ENCODE data around the gene RBM4B. TPM values are rescaled to one million over a fixed set of nuclear protein-coding genes. Genes with fewer than 3 reads are reported as not detected.

Gene RBM4B
- total RNA-seq, 1 experiment from 2014 or later, result 14.1 TPM

GRCh38 chr11:66626926-66627325, 50.8 kb downstream of the RBM4B start (continued):
- TF ChIP-seq ARID4B (CRISPR knock-in tag; IDR thresholded peaks at IDR 0.05; ENCODE audit: borderline replicate concordance), result no peak
- TF ChIP-seq E2F4 (CRISPR knock-in tag; IDR thresholded peaks at IDR 0.05; ENCODE audit: borderline replicate concordance, low read depth), result no peak
- TF ChIP-seq E2F5 (CRISPR knock-in tag; IDR thresholded peaks at IDR 0.05), result no peak
- TF ChIP-seq USF1 (CRISPR knock-in tag; IDR thresholded peaks at IDR 0.05), result no peak
- TF ChIP-seq SP1 (CRISPR knock-in tag; conservative IDR thresholded peaks at IDR 0.05), result no peak

GRCh38 chr11:66626382-66626781, 51.3 kb downstream of the RBM4B start:
- Mint-ChIP-seq H3K27ac (no peak overlapping the region), H3K27me3 (ENCODE audit: low read depth) (no peaks in the 10 kb centered on the region), H3K36me3 (peaks cover 78% of the 10 kb centered on the region), H3K4me1 (peaks cover 4% of the 10 kb centered on the region), H3K9me3 (no peaks in the 10 kb centered on the region), H3K4me3 (no peak overlapping the region)
- no peak for ATAC-seq
- ChIA-PET CTCF (no interaction called here), POLR2A (interaction anchor here (1.0 kb wide), 1 partner anchor 12 kb away, joined by 4 read pairs; the partner anchor contains the start of gene RBM4)
- TF ChIP-seq ESRRA (CRISPR knock-in tag; IDR thresholded peaks at IDR 0.05; ENCODE audit: borderline replicate concordance) (no peak), ZNF423 (CRISPR knock-in tag; IDR thresholded peaks at IDR 0.05) (no peak), OVOL2 (CRISPR knock-in tag; IDR thresholded peaks at IDR 0.05; ENCODE audit: borderline replicate concordance) (no peak), USF1 (CRISPR knock-in tag; IDR thresholded peaks at IDR 0.05) (no peak)
- DNase-seq (ENCODE audit: low spot score), result no peak

- H3K4me3 Mint-ChIP-seq, result no peak overlapping the region
- TF ChIP-seq ZNF396 (CRISPR knock-in tag; IDR thresholded peaks at IDR 0.05; ENCODE audit: borderline replicate concordance) (no peak), CBFB (CRISPR knock-in tag; IDR thresholded peaks at IDR 0.05; ENCODE audit: low read depth) (no peak), ELF4 (CRISPR knock-in tag; IDR thresholded peaks at IDR 0.05; ENCODE audit: low read depth) (no peak), ZNF232 (CRISPR knock-in tag; IDR thresholded peaks at IDR 0.05) (no peak), STAT6 (CRISPR knock-in tag; conservative IDR thresholded peaks at IDR 0.05; ENCODE audit: low read depth) (no peak), MAX (CRISPR knock-in tag; IDR thresholded peaks at IDR 0.05) (no peak), ZBTB43 (CRISPR knock-in tag; IDR thresholded peaks at IDR 0.05) (no peak), NFYB (CRISPR knock-in tag; conservative IDR thresholded peaks at IDR 0.05; ENCODE audit: low read depth) (no peak)
Measured at GRCh38 chr11:66625752-66626149, 51.9 kb downstream of the RBM4B start.

More at GRCh38 chr11:66625752-66626149, 51.9 kb downstream of the RBM4B start:
- Mint-ChIP-seq H3K4me1 (peaks cover 7% of the 10 kb centered on the region), H3K36me3 (peaks cover 78% of the 10 kb centered on the region), H3K9me3 (no peaks in the 10 kb centered on the region), H3K27me3 (ENCODE audit: low read depth) (no peaks in the 10 kb centered on the region), H3K27ac (no peak overlapping the region)
- DNase-seq (ENCODE audit: low spot score) (no peak), ATAC-seq (no peak)
- ChIA-PET POLR2A (no interaction called here), CTCF (interaction anchor here (1.2 kb wide), 1 partner anchor 52 kb away, joined by 3 read pairs; the partner anchor contains the start of gene RBM4B)

All from WTC11 (cell line).